H9 (cell line): ENCODE results near the gene RHOA. TPM values are rescaled to one million over a fixed set of nuclear protein-coding genes. Genes with fewer than 3 reads are reported as not detected.

ENCODE experiments used
- DNase-seq: peaks from one replicate; pipeline ENCODE4 v3.0.0-alpha.2; 2017
- H2AFZ ChIP-seq: one replicate; pipeline ENCODE4 v1.6.1; 2013; ENCODE audit warnings: mild to moderate bottlenecking, low read length, control low read depth, moderate library complexity
- H2AK5ac ChIP-seq: 2 replicates; pipeline ENCODE4 v1.6.1; 2013; ENCODE audit warnings: low read length, control low read depth, mixed read lengths; ENCODE audit not compliant: insufficient read length
- H2BK120ac ChIP-seq: one replicate; pipeline ENCODE4 v1.6.1; 2013; ENCODE audit warnings: low read depth, mild to moderate bottlenecking, low read length, control low read depth, inconsistent platforms; ENCODE audit not compliant: poor library complexity, severe bottlenecking
- H2BK12ac ChIP-seq: 2 replicates; pipeline ENCODE4 v1.6.1; 2013; ENCODE audit warnings: low read length, control low read depth, mixed read lengths, low read depth; ENCODE audit not compliant: insufficient read length
- H2BK15ac ChIP-seq: 2 replicates; pipeline ENCODE4 v1.6.1; 2013; ENCODE audit warnings: low read depth, low read length, control low read depth
- H2BK20ac ChIP-seq: one replicate; pipeline ENCODE4 v1.6.1; 2013; ENCODE audit warnings: low read depth, mild to moderate bottlenecking, low read length, control low read depth, inconsistent platforms; ENCODE audit not compliant: poor library complexity, severe bottlenecking
- H2BK5ac ChIP-seq: 2 replicates; pipeline ENCODE4 v1.6.1; 2013; ENCODE audit warnings: low read length, control low read depth, mixed read lengths; ENCODE audit not compliant: insufficient read length
- H3K14ac ChIP-seq: 2 replicates; pipeline ENCODE4 v1.6.1; 2013; ENCODE audit warnings: low read length, control low read depth; ENCODE audit not compliant: insufficient read depth
- H3K18ac ChIP-seq: 2 replicates; pipeline ENCODE4 v1.6.1; 2013; ENCODE audit warnings: low read depth, mild to moderate bottlenecking, mixed read lengths, low read length, control low read depth; ENCODE audit not compliant: insufficient read length
- H3K23ac ChIP-seq: 2 replicates; pipeline ENCODE4 v1.6.1; 2013; ENCODE audit warnings: low read length, control low read depth, mixed read lengths, low read depth; ENCODE audit not compliant: insufficient read length
- H3K23me2 ChIP-seq: 2 replicates; pipeline ENCODE4 v1.6.1; 2013; ENCODE audit warnings: low read depth, mild to moderate bottlenecking, mixed read lengths, low read length, control low read depth; ENCODE audit not compliant: insufficient read length, poor library complexity, severe bottlenecking
- H3K27ac ChIP-seq: 2 replicates; pipeline ENCODE4 v1.5.1; 2013; ENCODE audit warnings: low read length, control low read depth, mixed read lengths, low read depth; ENCODE audit not compliant: insufficient read length
- H3K27me3 ChIP-seq: 2 replicates; pipeline ENCODE4 v1.6.1; 2013; ENCODE audit warnings: low read length, control low read depth, inconsistent platforms; ENCODE audit not compliant: insufficient read depth
- H3K4ac ChIP-seq: 2 replicates; pipeline ENCODE4 v1.6.1; 2013; ENCODE audit warnings: low read depth, mild to moderate bottlenecking, control low read depth, inconsistent platforms, low read length, moderate library complexity
- H3K4me1 ChIP-seq: 2 replicates; pipeline ENCODE4 v1.6.1; 2013; ENCODE audit warnings: low read length, control low read depth, inconsistent platforms; ENCODE audit not compliant: insufficient read depth
- H3K4me2 ChIP-seq: 2 replicates; pipeline ENCODE4 v1.6.1; 2013; ENCODE audit warnings: low read length, control low read depth, mixed read lengths; ENCODE audit not compliant: insufficient read length, insufficient read depth
- H3K56ac ChIP-seq: 2 replicates; pipeline ENCODE4 v1.6.1; 2013; ENCODE audit warnings: low read depth, mild to moderate bottlenecking, mixed read lengths, low read length, control low read depth; ENCODE audit not compliant: insufficient read length
- H3K79me1 ChIP-seq: 2 replicates; pipeline ENCODE4 v1.6.1; 2013; ENCODE audit warnings: low read depth, mild to moderate bottlenecking, moderate library complexity, low read length, control low read depth, inconsistent platforms; ENCODE audit not compliant: insufficient read depth, poor library complexity, severe bottlenecking
- H3K79me2 ChIP-seq: 2 replicates; pipeline ENCODE4 v1.6.1; 2013; ENCODE audit warnings: low read length, control low read depth, inconsistent platforms; ENCODE audit not compliant: insufficient read depth
- H3K9ac ChIP-seq: 2 replicates; pipeline ENCODE4 v1.6.1; 2013; ENCODE audit warnings: low read length, control low read depth, mixed read lengths; ENCODE audit not compliant: insufficient read length; ENCODE audit errors: extremely low read depth
- H3K9me3 ChIP-seq: one replicate; pipeline ENCODE4 v1.6.1; 2013; ENCODE audit warnings: low read depth, low read length, inconsistent platforms; ENCODE audit not compliant: control insufficient read depth
- H3T11ph ChIP-seq: one replicate; pipeline ENCODE4 v1.6.1; 2013; ENCODE audit warnings: mild to moderate bottlenecking, low read length, control low read depth, inconsistent platforms
- H4K20me1 ChIP-seq: one replicate; pipeline ENCODE4 v1.6.1; 2013; ENCODE audit not compliant: control insufficient read depth, insufficient read length, insufficient read depth
- H4K5ac ChIP-seq: 2 replicates; pipeline ENCODE4 v1.6.1; 2013; ENCODE audit warnings: low read depth, mild to moderate bottlenecking, mixed read lengths, low read length, control low read depth; ENCODE audit not compliant: insufficient read length
- H4K8ac ChIP-seq: replicated peaks from 2 replicates; pipeline ENCODE4 v1.6.1; 2013; ENCODE audit warnings: low read length, control low read depth, mixed read lengths, low read depth; ENCODE audit not compliant: insufficient read length
- H4K91ac ChIP-seq: 2 replicates; pipeline ENCODE4 v1.6.1; 2013; ENCODE audit warnings: low read depth, mild to moderate bottlenecking, moderate library complexity, mixed read lengths, low read length, control low read depth; ENCODE audit not compliant: insufficient read length
- H3K27ac Mint-ChIP-seq, 3 experiments: 2 replicates in 2 of 3; 3 replicates in 1 of 3; pipeline ENCODE4 v1.8.0; 2020 to 2021; ENCODE audit warnings: mixed read lengths in 3 of 3, mild to moderate bottlenecking in 1 of 3, moderate library complexity in 1 of 3
- H3K27me3 Mint-ChIP-seq: 2 replicates; pipeline ENCODE4 v1.8.0; 2021; ENCODE audit warnings: low read depth, mild to moderate bottlenecking, moderate library complexity, mixed read lengths
- H3K36me3 Mint-ChIP-seq, 3 experiments: 2 replicates in 2 of 3; 3 replicates in 1 of 3; pipeline ENCODE4 v1.8.0; 2020 to 2021; ENCODE audit warnings: low read depth in 3 of 3, mixed read lengths in 3 of 3; ENCODE audit not compliant: insufficient read depth in 1 of 3
- H3K4me1 Mint-ChIP-seq, 2 experiments: 2 replicates each; pipeline ENCODE4 v1.8.0; 2020; ENCODE audit warnings: mixed read lengths in 2 of 2
- H3K4me3 Mint-ChIP-seq, 2 experiments: 2 replicates in 1 of 2; 3 replicates in 1 of 2; pipeline ENCODE4 v1.8.0; 2020 to 2021; ENCODE audit warnings: mild to moderate bottlenecking in 2 of 2, mixed read lengths in 2 of 2, moderate library complexity in 1 of 2
- H3K9me3 Mint-ChIP-seq, 2 experiments: 2 replicates in 1 of 2; 3 replicates in 1 of 2; pipeline ENCODE4 v1.8.0; 2020; ENCODE audit warnings: mild to moderate bottlenecking in 2 of 2, mixed read lengths in 2 of 2, moderate library complexity in 1 of 2
- CTCF ChIP-seq: fragments of 200-600 bp; sonication (generic); conservative IDR thresholded peaks from 3 replicates; pipeline ENCODE4 v1.8.0; 2021; ENCODE audit warnings: antibody characterized with exemption, mild to moderate bottlenecking
- WGBS: extraction: QIAGEN DNeasy Blood & Tissue Kit; methylation state at CpG from one replicate; pipeline ENCODE4 v1.1.7; 2013; ENCODE audit warnings: missing lambda C conversion rate, low lambda C conversion rate, mixed read lengths; ENCODE audit not compliant: insufficient read length; ENCODE audit errors: extremely low coverage; 5-methylcytosine and 5-hydroxymethylcytosine counted together
- total RNA-seq: library from RNA; stranded (reverse); gene quantifications from 2 replicates; pipeline ENCODE4 v1.2.1, GENCODE V29; 2021

The RHOA gene
- total RNA-seq, 1 experiment from 2014 or later = 403 TPM

- Histone ChIP-seq H2AFZ (no peak overlapping the region), H4K5ac (no peak overlapping the region), H4K20me1 (no peaks in the 10 kb centered on the region), H3K27me3 (no peaks in the 10 kb centered on the region), H3K4me1 (no peaks in the 10 kb centered on the region), H3K18ac (no peak overlapping the region), H4K91ac (no peak overlapping the region), H2BK20ac (no peak overlapping the region), H3K9ac (no peak overlapping the region), H2AK5ac (no peak overlapping the region), H3K27ac (no peak overlapping the region), H3T11ph (no peak overlapping the region), H3K4me2 (no peak overlapping the region), H2BK15ac (no peak overlapping the region), H3K79me2 (peaks cover 37% of the 10 kb centered on the region; the same call in 1 of the 2 replicates), H3K79me1 (peaks cover 12% of the 10 kb centered on the region), H4K8ac (no peak overlapping the region), H3K23ac (no peak overlapping the region), H3K4ac (no peak overlapping the region), H3K9me3 (no peaks in the 10 kb centered on the region), H2BK120ac (no peak overlapping the region), H2BK5ac (no peak overlapping the region), H3K14ac (no peak overlapping the region), H3K56ac (no peak overlapping the region), H2BK12ac (no peak overlapping the region), H3K23me2 (no peaks in the 10 kb centered on the region)
- no CpG with 5 or more reads among the region's 11 CpGs for WGBS
- TF ChIP-seq CTCF = no peak
- Mint-ChIP-seq H3K27me3 (no peaks in the 10 kb centered on the region), H3K4me3 (no peak overlapping the region), H3K27ac (peak overlapping the region in 1 of 3 experiments; percentile 38; a peak in 1 of 7 replicates), H3K9me3 (no peaks in the 10 kb centered on the region; a peak in 1 of 5 replicates), H3K4me1 (no peaks in the 10 kb centered on the region; a peak in 2 of 4 replicates), H3K36me3 (peaks cover 2 to 11% (median 11%) of the 10 kb centered on the region in 3 experiments; a peak in 6 of 7 replicates)
- no peak for DNase-seq
Observed at GRCh38 chr3:49386056-49386756, 25.6 kb downstream of the RHOA start.
